Astrocyte of the spinal cord (primary cell): ENCODE data around the gene MLLT6.

Experiments
- DNase-seq: peaks from one replicate; pipeline ENCODE4 v3.0.0; 2011; ENCODE audit warnings: low read depth, low spot score
- H3K4me3 ChIP-seq: 2 replicates; pipeline ENCODE4 v1.5.1; 2011; ENCODE audit warnings: low read depth, mild to moderate bottlenecking, low read length, moderate library complexity
- CTCF ChIP-seq: IDR thresholded peaks from 2 replicates; pipeline ENCODE4 v1.5.1; 2012; ENCODE audit warnings: low read depth, mild to moderate bottlenecking, low read length, inconsistent platforms
- in situ Hi-C: cut with HindIII; loops from 2 replicates; pipeline ENCODE4 v1.10.0; 2017; ENCODE audit warnings: low sequenced_read_pairs

MLLT6 gene

DNA sequence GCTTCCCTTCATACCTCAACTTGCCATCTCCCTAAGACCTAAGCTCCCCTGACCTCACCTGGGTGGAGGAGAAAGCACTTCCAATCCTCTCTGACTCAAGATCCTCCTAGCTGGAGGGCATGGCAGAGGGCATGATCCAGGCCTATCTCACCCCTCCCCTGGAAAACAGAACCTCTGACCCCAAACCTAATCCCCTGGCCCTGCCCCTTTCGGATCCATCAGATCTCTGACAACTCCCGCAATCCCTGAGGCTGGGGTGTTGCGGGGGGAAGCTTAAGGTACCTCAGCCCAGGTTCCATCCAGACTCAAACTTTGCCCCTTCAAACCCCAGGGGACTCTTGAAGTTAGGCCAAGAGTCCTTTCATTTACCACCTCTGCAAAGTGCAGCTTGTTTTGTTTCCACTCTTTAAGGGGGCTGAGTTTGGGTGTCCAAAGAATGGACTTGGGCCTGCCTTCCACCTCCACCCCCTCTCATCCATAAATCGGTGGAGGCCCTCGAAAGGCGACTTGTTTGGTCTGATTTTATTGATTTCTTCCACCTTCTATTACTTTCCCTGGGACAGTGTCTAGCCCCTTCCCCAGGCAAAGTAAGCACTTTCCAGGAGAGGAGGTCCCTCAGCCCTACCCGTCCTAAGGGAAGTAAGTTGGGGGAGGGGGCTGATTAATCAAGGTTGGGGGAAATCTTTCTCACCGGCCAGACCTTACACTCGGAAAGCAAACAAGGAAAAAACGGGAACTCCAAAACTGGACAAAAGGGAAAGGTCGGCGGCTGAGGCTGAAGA lies 32.9 kb upstream of the MLLT6 start:
- H3K4me3 ChIP-seq, result no peak overlapping the region
- TF ChIP-seq CTCF, result no peak
- in situ Hi-C loops, result no loop called here
- no peak for DNase-seq

GRCh38 chr17:38672788-38673706 lies 32.0 kb upstream of the MLLT6 start:
- no peak overlapping the region for H3K4me3 ChIP-seq
- no peak for DNase-seq
- no peak for TF ChIP-seq CTCF
- in situ Hi-C loops, result no loop called here

DNA sequence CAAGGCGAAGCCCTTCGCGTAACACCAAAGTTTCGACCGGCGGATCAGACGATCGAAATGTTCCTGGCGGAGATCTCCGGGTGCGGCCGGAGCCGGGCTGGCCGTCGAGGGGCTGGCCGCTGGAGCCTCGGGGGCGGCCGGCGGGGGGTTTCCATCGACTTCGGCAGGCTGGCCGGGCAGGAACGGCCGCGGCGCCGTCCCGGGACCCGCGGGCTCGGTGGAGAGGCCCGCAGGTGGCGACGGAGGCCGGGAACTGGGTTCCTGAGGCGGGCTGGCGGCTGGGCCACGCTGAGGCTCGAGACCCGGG lies 31.4 kb upstream of the MLLT6 start:
- in situ Hi-C loops, result no loop called here
- DNase-seq, result no peak
- TF ChIP-seq CTCF, result no peak
- H3K4me3 ChIP-seq, result no peak overlapping the region

DNA sequence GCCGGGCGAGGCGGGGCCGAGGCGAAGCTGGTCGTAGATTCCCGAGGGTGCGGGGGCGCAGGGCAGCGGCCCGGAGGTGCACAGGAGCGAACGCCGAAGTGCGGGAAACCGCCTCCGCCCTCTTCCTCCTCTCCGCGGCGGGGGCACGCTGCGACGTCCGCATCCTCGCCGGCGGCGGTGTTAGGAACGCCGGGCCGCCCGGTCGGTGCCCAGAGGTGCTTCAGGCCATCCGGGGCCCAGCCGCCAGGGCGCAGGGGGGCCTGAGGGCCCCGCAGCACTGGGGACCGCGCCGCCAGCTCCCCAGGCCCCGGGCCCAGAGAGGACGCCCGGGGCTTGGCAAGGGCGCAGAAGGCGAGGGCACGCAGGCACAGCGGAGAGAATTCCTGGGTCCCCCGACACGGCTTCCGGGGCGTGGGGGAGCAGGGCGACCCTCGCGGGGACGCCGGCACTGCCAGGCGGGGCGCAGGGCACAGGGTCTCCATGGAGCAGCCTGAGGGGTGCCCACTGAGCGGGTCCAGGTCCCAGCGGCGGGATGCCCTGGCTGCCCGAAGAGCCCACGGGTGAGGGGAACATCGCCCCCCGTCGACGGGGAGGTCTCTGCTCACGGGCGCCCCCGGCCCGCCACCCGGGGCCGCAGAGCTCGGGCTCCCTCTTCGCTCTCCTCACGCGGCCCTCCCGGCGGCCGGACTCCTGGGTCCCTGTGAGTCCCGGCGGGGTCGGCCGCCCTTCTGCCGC lies 30.9 kb upstream of the MLLT6 start:
- no peak for TF ChIP-seq CTCF
- in situ Hi-C loops, result no loop called here
- DNase-seq, result no peak
- peak overlapping the region; percentile 20 for H3K4me3 ChIP-seq

DNA sequence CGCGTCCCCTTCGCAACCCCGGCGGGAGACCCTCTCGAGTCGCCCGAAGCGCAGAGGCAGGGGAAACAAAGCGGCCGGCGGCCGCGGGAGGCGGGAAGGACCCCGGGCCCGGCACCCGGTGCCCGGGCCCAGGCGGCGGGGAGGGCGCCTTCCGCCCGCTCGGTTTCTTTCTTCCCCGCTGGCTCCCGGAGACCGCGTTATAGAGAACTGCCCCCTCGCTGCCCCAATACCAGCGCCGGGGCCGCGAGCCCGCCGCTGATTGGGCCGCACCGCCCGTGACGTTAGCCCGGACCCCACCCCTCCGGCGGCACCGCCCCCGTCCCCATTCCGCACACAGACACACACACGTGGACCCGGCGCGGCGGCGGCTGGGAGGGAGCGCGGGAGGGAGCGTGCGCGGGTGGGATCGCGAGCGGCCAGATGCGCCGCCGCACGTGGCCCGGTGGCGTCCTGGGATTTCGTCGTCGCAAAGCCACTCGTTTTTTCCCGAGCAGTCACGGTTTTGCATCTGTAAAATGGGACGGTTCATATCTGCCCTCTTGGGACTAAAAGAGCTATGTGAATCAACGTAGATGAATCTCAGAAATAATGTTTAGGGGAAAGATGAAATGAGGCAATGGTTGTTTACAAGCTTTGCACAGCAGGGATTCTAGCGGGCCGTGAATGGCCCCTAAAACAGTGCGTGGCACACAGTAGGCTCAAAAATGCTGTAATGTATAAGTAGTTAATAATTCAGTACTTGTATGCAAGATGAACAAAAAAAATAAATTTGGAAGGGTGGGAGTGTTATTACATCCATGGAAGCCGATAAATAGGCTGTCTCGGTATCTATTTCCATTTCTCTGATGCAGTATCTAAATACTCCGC lies 30.1 kb upstream of the MLLT6 start, which contains the start of gene EPOP:
EPOP (minus strand) TSS at position 209 of the 867 bp plus-strand sequence. CDS start 462 bp downstream, outside the sequence.
- in situ Hi-C loops, result no loop called here
- DNase-seq, result peak; percentile 71
- no peak for TF ChIP-seq CTCF
- peak within 1 kb of the TSS; percentile 20 for H3K4me3 ChIP-seq
